Skeletal muscle satellite cell (primary cell): ENCODE results near the gene CHST11.

Experiments used
- H3K27me3 ChIP-seq: 2 replicates; pipeline ENCODE4 v1.7.0; 2013; ENCODE audit warnings: low read length; ENCODE audit not compliant: control insufficient read depth, insufficient read depth
- H3K36me3 ChIP-seq: 2 replicates; pipeline ENCODE4 v1.7.0; 2013; ENCODE audit warnings: mild to moderate bottlenecking, control low read depth, low read length; ENCODE audit not compliant: insufficient read depth
- H3K4me1 ChIP-seq: 2 replicates; pipeline ENCODE4 v1.7.0; 2013; ENCODE audit warnings: low read length; ENCODE audit not compliant: control insufficient read depth, insufficient read depth
- H3K4me2 ChIP-seq: 2 replicates; pipeline ENCODE4 v1.7.0; 2013; ENCODE audit warnings: mild to moderate bottlenecking, low read length
- H3K4me3 ChIP-seq: 2 replicates; pipeline ENCODE4 v1.7.0; 2013; ENCODE audit warnings: low read length
- H3K9ac ChIP-seq: 2 replicates; pipeline ENCODE4 v1.7.0; 2013; ENCODE audit warnings: mild to moderate bottlenecking, low read depth, low read length, moderate library complexity
- H3K9me3 ChIP-seq: replicated peaks from 2 replicates; pipeline ENCODE4 v1.7.0; 2013; ENCODE audit warnings: mild to moderate bottlenecking, control low read depth, low read length

The CHST11 gene

GRCh38 chr12:104462931-104463339 is 6.2 kb downstream of the CHST11 start:
- no peak overlapping the region for H3K9ac ChIP-seq
- H3K9me3 ChIP-seq: no peaks in the 10 kb centered on the region
- peaks cover 24% of the 10 kb centered on the region for H3K4me1 ChIP-seq
- H3K27me3 ChIP-seq: no peaks in the 10 kb centered on the region
- H3K36me3 ChIP-seq: no peaks in the 10 kb centered on the region
- H3K4me3 ChIP-seq: no peak overlapping the region
- no peak overlapping the region for H3K4me2 ChIP-seq

GRCh38 chr12:104463368-104463767 is 6.6 kb downstream of the CHST11 start:
- H3K9ac ChIP-seq: no peak overlapping the region
- H3K27me3 ChIP-seq: no peaks in the 10 kb centered on the region
- H3K4me2 ChIP-seq: no peak overlapping the region
- no peak overlapping the region for H3K4me3 ChIP-seq
- no peaks in the 10 kb centered on the region for H3K9me3 ChIP-seq
- H3K36me3 ChIP-seq: no peaks in the 10 kb centered on the region
- H3K4me1 ChIP-seq: peaks cover 24% of the 10 kb centered on the region

- no peaks in the 10 kb centered on the region for H3K9me3 ChIP-seq
- H3K4me1 ChIP-seq: peaks cover 11% of the 10 kb centered on the region
- no peak overlapping the region for H3K4me2 ChIP-seq
- H3K4me3 ChIP-seq: no peak overlapping the region
- H3K27me3 ChIP-seq: no peaks in the 10 kb centered on the region
- no peak overlapping the region for H3K9ac ChIP-seq
- H3K36me3 ChIP-seq: no peaks in the 10 kb centered on the region
Observed at GRCh38 chr12:104464899-104465298, 8.2 kb downstream of the CHST11 start.

GRCh38 chr12:104466709-104467345 is 10.1 kb downstream of the CHST11 start:
- Histone ChIP-seq H3K4me3 (no peak overlapping the region), H3K4me1 (peaks cover 11% of the 10 kb centered on the region), H3K27me3 (no peaks in the 10 kb centered on the region), H3K9me3 (no peaks in the 10 kb centered on the region), H3K9ac (no peak overlapping the region), H3K36me3 (no peaks in the 10 kb centered on the region), H3K4me2 (no peak overlapping the region)

- H3K4me1 ChIP-seq: peaks cover 10% of the 10 kb centered on the region
Observed at GRCh38 chr12:104467346-104467837, 10.6 kb downstream of the CHST11 start.

GRCh38 chr12:104468371-104468770 is 11.6 kb downstream of the CHST11 start:
- Histone ChIP-seq H3K36me3 (no peaks in the 10 kb centered on the region), H3K27me3 (no peaks in the 10 kb centered on the region), H3K4me1 (no peaks in the 10 kb centered on the region), H3K9me3 (no peaks in the 10 kb centered on the region), H3K4me2 (no peak overlapping the region), H3K4me3 (no peak overlapping the region), H3K9ac (no peak overlapping the region)

More at GRCh38 chr12:104467346-104467837, 10.6 kb downstream of the CHST11 start:
- Histone ChIP-seq H3K27me3 (no peaks in the 10 kb centered on the region), H3K4me3 (no peak overlapping the region), H3K9ac (no peak overlapping the region), H3K36me3 (no peaks in the 10 kb centered on the region), H3K9me3 (no peaks in the 10 kb centered on the region), H3K4me2 (no peak overlapping the region)

DNA sequence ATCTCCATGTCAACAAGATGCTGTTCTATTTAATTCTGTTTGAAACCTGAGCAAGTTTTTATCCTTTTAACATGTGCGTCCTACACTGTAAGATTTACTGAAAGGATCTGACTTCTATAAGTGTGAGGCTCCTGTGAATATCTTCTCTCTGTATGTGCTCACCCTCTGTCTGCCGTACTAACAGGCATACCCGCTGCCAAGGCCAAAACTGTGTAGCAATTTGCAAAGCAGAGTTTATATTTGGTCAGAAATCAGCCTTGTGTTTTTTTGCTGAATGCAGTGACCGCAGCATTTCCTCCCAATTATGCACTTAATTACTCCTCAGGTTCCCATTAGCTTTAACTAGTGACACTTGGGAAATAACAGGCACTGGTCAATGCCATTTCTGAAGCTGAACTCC is 12.3 kb downstream of the CHST11 start:
- no peak overlapping the region for H3K9ac ChIP-seq
- H3K36me3 ChIP-seq: no peaks in the 10 kb centered on the region
- H3K4me2 ChIP-seq: no peak overlapping the region
- no peaks in the 10 kb centered on the region for H3K4me1 ChIP-seq
- H3K4me3 ChIP-seq: no peak overlapping the region
- H3K27me3 ChIP-seq: no peaks in the 10 kb centered on the region
- no peaks in the 10 kb centered on the region for H3K9me3 ChIP-seq

- Histone ChIP-seq H3K36me3 (no peaks in the 10 kb centered on the region), H3K9ac (no peak overlapping the region), H3K9me3 (no peaks in the 10 kb centered on the region), H3K27me3 (no peaks in the 10 kb centered on the region), H3K4me3 (no peak overlapping the region), H3K4me2 (no peak overlapping the region), H3K4me1 (no peaks in the 10 kb centered on the region)
Observed at GRCh38 chr12:104469523-104469922, 12.8 kb downstream of the CHST11 start.

DNA sequence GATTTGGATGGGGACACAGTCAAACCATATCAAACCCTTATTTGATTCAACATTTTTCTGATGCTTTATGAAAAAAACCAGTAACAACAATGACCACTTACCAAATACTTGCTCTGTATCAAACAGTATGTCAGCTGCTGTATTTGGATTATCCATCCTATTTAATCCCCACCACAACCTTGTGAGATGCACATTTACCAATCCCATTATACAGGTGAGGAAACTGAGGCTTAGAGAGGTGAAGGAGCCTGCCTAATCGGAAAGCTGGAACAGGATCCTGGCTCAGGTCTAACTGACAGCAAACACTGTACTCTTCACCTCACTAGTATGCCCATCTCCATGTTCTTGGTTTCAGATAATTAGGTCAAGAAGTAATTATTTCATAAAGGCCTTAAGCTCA is 13.8 kb downstream of the CHST11 start:
- Histone ChIP-seq H3K4me1 (no peaks in the 10 kb centered on the region), H3K9ac (no peak overlapping the region), H3K9me3 (no peaks in the 10 kb centered on the region), H3K36me3 (no peaks in the 10 kb centered on the region), H3K4me2 (no peak overlapping the region), H3K27me3 (no peaks in the 10 kb centered on the region), H3K4me3 (no peak overlapping the region)

DNA sequence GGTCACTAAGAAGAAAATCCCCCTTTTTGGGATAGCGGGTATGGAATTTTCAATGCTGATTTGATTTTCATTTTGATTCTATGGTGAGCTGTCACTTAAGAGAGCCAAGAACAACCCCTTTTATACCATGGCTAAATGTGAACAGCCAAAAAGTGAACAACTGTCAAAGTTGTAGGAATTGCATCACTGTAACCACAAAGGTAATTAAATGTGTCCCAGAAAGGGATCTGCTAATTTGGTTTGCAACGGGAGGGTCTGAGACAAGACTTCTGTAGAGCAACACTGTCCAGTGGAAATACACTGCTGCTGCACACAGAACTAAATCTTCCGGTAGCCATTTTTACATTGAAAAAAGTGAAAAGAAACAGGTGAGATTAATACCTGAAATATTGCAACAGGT is 14.6 kb downstream of the CHST11 start:
- H3K4me1 ChIP-seq: no peaks in the 10 kb centered on the region
- H3K4me3 ChIP-seq: no peak overlapping the region

GRCh38 chr12:104472748-104473147 is 16.0 kb downstream of the CHST11 start:
- Histone ChIP-seq H3K4me2 (no peak overlapping the region), H3K9ac (no peak overlapping the region), H3K27me3 (no peaks in the 10 kb centered on the region), H3K4me1 (no peaks in the 10 kb centered on the region), H3K4me3 (no peak overlapping the region), H3K36me3 (no peaks in the 10 kb centered on the region), H3K9me3 (no peaks in the 10 kb centered on the region)

More for the DNA sequence above, 14.6 kb downstream of the CHST11 start:
- Histone ChIP-seq H3K9me3 (no peaks in the 10 kb centered on the region), H3K4me2 (no peak overlapping the region), H3K9ac (no peak overlapping the region), H3K36me3 (no peaks in the 10 kb centered on the region), H3K27me3 (no peaks in the 10 kb centered on the region)

DNA sequence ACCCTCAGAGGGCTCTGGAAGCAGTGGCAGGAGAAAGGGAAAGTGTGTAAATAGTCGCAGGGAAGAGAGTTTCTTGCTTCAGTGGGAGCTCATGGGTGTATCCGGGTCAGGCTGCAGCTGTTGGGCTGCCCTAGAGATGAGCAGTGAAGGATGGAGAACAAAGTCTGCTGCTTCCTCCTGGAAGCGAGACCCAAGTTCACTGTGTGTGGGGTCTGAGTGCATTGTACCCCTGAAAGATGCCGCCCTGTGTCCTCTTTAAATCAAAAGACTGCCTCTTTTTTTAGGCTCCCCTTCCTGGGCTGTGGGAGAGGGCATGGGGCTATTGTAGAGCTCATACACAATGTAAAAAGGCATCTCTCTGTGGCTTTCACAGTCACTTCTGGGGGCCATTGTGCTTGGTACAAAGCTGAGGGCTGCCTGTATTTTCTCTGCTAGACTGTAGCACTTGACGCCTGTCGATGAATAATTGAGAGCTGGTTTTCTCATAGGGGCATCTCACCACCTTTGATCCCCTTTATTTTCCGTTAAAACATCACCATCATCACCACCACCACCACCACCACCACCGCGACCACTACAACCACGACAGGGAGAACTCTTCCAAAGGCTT is 16.7 kb downstream of the CHST11 start:
- no peaks in the 10 kb centered on the region for H3K36me3 ChIP-seq
- no peak overlapping the region for H3K9ac ChIP-seq
- H3K4me3 ChIP-seq: no peak overlapping the region
- no peaks in the 10 kb centered on the region for H3K9me3 ChIP-seq
- H3K4me2 ChIP-seq: peak overlapping the region; percentile 45
- peaks cover 4% of the 10 kb centered on the region for H3K4me1 ChIP-seq
- no peaks in the 10 kb centered on the region for H3K27me3 ChIP-seq
